ENCODE data around the gene MED25. TPM values are rescaled to one million over a fixed set of nuclear protein-coding genes. Genes with fewer than 3 reads are reported as not detected.

MED25 gene
- polyA plus RNA-seq, 3 donors: 70.0 to 77.3 (median 75.0) TPM

DNA sequence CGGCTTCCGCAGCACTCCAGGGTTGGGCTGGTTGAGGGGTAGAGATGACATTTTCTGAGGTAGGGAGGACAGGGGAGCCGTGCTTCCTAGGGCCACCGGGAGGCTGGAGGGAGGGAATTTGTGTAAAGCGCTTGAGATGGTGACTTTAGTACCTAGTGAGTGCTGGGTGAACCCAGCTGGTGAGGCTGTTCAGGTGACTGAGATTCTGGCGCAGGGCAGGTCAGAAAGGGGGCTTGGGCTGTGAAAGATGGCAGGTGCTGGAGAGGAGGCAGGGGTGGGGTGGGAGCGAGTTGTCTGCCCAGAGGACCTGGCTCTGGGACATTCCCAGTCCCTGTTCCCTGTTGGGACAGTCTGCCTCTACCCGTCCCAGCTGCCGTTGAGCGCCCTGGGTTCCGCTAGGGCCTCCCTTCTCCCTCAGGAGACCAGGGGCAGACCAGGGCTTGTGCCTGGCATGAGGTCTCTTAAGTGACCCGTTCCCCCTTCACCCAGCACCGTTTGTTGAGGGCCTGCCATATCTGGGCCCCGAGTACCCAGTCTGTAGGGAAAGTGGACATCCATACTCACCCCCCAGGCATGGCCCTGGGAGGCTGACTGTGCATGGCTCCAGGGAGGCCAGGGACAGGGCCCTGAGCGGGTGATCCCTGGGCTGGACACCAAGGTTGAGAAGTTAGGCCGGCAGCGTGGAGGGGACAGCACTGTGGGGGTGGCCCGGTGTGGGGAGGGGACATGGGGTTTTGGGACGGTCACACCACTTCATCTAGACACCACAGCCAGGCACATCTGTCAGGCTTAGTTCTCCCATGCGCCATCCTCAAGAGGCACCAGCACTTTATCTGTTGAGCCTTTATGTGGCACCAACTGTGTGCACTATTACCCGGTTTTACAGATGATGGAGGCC, 37.8 kb downstream of the MED25 start:
- DNase-seq: no peak

DNA sequence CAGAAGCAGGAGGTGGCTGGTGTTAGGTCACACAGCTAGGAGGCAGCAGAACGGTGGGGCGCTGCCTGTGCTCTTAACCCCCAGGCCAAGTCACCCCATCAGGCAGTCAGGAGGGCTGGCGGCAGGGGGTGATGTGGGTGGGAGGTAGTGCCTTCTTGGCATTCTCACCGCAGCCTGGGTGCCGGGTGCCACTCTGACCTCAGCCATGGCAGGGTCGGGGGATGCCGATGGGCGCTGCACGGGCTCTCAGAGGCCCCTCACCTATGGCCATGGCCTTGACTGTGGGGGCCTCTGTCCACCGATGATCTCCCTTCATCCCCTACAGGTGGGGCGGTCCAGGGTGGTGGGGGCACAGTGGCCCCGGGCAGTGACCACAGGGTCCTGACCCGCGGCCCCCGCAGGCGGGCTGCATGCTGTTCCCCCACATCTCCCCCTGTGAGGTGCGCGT, 38.5 kb downstream of the MED25 start:
- DNase-seq: no peak

DNA sequence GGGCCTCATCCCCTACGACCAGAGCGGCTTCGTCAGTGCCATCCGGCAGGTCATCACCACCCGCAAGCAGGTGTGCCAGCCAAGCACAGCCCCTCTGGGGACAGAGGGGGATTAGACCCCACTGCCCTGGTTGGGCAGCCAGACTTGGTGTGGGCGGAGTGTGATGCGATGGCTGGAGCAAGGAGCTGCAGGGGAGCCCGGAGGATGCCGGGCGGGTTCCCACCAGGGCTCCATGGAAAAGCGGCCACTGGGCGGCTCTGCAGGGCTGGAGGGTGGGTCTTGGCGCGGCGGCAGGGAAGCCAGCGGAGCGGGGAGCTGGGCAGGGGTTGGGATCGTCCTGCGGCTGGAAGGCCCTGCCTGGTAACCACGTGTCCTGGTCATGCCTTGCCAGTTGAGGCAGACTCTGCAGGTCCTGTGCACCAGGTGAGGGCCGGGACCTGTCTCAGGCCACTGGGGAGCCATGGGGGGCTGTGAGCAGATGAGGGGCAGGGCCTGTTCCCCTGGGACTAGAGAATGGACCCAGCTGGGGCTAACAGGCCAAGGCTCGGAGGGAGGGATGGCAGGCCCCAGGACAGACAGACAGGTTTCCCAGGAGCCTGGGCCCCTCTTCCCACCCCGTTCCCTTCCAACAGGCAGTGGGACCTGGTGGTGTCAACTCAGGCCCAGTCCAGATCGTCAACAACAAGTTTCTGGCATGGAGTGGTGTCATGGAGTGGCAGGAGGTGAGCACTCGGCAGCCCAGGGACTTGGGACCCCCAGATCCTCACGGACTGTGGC, 39.2 kb downstream of the MED25 start:
- no peak for DNase-seq

DNA sequence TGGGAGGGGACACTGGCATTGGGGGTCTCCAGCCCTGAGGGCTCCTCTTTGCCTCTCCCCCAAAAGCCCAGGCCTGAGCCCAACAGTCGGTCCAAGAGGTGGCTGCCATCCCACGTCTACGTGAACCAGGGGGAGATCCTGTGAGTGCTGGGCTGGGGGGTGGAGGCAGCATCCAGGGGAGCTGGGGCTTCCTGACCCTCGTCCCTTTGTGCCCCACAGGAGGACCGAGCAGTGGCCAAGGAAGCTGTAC, 39.7 kb downstream of the MED25 start:
- DNase-seq: no peak

DNA sequence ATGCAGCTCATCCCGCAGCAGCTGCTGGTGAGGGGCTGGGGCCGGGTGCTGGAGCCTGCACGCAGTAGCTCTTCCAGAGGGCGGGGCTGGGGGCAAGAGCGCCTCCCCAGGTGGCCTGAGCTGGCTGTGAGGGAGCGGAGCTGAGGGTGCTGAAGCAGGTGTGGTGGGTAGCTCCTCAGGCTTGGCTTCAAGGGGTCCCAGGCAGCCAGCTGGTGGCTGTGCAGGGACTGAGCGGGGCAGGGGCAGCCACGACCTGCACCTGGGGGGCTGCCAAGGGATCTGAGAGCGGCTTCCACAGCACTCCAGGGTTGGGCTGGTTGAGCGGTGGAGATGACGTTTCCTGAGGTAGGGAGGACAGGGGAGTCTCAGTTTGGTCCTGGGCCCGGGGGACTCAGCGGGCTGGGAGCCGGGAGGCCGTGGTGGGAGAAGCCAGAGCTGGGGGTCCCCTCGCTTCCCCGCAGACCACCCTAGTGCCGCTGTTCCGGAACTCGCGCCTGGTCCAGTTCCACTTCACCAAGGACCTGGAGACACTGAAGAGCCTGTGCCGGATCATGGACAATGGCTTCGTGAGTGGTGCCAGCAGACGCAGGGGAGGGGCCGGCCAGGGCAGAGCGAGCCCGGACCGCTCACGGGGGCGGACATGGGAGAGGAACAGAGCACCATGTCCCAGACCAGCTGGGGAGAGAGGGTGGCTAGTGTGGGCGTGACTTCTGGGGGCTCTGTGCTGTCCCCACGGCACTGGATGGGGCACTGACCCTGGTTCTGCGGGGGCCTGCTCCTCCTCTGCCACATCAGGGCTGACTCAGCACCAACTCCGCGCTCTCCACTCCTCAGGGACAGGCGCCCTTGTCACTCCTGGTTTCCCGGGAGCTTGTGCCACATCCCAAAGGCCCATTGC, 40.2 kb downstream of the MED25 start:
- no peak for DNase-seq

DNA sequence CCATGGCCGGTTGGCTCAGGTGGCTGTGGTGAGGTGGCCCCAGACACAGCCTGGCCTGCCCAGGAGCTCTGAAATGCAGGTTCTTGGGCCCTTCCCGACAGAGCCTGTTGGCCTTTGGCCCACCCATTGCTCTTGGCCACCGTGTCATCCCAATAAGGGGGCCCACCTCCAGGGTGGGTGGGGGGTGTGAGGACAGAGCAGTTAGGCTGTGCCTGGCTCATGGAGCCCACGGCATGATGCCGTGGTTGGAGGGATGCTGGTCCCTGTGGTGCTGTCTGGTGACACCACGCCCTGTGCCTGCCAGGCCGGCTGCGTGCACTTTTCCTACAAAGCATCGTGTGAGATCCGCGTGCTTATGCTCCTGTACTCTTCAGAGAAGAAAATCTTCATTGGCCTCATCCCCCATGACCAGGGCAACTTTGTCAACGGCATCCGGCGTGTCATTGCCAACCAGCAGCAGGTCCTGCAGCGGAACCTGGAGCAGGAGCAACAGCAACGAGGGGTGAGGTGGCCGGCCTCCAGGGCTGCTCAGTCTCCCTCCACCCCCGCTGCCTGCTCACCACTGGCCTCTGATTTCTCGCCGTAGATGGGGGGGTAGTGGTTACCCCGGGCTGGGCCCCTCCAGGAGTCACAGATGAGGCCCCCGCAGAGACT, 41.7 kb downstream of the MED25 start:
- no peak for DNase-seq

DNA sequence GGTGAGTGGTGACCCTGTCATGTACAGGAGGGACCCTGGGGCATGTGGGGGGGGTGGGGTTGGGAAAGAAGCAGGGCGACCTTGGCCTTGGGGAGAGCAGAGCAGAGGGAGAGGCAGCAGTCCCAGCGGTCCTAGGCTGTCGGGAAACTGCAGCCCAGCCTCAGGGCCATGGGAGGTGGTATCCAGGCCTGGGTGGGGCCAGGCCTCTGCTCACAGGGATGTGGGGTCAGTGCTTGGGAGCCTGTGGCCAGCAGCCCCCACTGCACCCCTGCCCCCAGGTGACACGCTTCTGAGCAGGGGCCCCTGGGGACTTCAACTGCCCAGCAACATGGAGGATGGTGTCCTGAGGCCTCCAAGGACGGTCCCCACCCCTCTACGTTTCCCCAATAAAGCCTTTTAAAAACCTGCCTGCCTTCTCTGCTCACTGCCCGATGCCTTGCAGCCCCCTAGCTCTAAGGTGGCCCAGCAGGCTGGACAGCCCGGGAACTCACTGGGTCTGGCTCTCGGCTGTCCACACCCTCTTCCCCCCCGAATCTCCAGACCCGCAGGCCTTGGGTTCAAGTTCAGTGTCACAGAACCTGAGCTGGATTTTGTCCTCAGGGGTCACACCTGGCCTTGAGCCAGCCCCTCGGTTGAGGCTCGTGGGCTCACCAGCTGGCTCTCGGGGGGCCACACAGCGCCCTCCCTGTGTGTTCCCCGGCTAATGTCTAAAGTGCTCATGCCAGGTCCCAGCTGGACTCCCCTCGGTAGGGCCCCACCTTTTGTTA, 42.4 kb downstream of the MED25 start:
- DNase-seq: no peak

DNA sequence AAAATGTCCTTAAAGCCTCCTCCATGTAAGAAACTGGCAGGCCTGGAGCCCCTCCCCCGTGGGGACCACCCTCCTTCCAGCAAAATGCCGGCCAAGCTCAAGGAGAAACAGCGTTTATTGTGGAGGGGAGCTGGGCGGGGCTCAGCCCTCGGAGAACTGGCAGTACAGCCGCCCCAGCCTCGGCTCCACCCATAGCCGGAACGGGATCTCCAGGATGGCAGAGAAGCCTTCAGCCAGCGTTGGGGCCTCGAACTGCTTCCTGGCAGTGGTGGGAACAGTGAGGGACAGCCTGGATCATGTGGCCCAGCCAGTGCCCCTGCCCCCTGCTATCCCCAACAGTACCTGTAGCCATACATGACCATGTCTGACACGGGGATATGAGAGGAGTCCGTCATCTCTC, 43.0 kb downstream of the MED25 start:
- DNase-seq: no peak

DNA sequence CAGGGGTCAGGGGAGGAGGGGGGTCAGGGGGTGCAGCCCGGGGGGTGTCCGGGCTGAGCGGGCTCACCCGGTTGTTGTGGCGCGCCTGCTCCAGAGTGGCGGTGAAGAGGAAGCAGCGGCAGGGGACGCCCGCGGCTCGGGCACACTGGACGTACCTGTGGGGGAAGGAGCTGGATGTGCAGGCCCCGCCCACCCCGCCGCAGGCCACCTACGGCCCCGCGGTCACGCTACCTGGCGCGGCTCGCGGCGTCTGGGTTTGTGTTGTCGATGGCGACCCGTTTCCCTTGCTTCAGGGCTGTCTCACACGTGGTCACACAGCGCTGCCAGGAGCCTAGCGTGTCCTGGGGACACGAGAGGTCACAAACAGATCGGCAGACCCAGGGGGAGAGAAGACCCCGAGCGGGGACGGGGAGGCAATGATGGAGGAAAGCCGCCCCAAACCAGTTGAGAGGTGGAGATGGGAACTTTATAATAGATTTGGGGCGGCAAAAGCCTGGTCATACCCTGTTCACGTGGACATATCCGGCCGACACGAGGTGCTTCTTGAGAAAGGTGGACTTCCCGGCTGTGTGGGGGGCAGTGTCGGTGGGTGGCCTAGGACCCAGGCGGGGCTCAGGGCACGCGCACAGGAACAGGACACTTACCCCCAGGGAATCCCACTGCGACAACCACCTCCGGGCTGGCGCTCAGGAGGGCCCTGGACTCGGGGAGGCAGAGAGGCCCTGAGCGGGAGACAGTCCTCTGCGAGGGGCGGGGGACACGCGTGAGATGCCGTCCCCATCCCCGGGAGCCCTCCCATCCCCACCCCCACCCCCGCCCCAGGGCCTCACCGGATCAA, 43.7 kb downstream of the MED25 start:
- DNase-seq: no peak

DNA sequence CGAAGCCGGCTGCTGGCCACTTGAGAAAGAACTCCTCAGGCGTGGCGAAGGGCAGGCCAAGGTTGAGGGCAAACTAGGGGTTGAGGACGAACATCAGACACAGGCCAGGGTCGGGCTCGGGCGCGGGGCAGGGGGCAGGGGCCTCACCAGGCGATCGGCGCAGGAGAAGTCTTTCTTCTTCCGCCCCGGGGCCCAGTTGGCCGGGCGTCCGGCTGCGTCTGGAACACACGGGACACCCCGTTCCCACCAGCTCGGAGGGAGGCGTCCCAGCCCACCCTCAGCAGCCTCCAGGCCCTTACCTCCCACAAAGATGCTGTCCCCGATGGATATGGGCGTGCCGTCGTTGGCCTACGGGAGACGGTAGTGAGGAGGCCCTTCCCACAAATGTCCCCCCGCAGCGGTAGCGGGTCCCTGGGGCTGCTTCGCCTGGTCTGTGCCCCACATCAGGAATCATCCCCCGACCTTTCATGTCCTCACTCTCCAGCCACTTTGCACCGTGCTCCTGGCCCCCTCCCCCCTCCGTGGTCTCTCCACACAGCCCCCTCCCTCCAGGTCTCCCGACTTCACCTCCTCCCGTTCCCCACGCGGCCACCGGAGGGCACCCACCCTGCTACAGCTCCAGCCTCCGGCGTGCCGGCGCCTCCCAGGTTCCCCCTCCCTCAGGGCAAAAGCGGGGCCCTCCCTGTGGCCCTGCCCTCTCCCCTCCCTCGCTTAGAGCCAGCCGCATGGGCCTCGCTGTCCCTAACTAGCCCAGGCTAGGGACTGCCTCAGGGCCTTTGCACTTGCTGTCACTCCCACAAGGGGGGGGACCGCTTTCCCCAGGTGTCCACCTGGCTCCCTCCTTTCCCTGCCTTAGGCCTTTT, 44.5 kb downstream of the MED25 start:
- DNase-seq: no peak

DNA sequence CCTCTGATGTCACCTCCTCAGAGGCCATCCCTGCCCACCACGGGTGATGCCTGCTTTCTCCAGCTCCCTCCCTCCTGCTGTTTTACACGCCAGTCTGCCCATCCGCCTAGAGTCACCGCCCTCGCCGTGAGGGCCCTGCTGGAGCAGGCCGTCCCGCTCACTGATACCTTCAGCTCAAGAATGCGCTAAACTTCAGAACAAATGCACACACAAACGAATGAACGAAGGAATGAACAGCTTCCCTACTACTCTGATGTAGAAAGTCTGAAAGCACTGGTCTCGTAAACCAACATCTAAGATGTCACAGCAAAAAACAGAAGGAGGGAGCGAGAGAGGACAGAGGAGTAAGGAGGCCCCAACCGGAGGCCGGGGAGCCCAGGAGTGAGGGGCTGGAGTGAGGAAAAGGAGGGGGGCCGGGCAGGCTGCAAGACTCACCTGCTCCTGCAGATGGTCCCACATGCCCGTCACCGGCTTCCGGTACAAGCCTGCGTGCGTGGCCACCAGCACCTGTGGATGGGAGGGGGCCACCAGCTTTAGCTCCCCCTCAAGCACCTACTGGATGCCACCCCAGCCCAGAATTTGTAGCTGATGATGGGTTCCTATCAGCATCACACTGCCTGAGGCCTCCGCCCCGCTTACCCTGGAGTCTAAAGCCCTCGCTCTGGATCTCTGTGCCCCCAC, 45.3 kb downstream of the MED25 start:
- no peak for DNase-seq

DNA sequence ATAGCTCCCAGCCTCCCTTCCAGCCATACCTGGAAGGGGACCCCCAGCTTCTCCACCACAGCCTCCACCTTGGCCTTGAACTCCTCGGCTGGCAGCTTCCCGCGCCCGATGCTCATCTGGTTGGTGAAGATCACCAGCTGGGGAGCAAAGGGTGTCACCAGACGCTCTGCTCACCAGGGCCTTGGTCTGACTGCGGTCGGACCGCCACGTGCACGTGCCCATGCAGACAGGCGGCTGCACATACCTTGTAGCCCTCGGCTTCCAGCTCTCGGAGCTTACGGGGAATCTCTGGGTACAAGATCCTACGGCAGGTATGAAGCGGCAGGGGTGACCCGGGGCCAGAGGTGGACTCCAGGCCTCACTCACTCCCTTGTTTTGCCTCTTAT, 45.8 kb downstream of the MED25 start:
- no peak for DNase-seq

DNA sequence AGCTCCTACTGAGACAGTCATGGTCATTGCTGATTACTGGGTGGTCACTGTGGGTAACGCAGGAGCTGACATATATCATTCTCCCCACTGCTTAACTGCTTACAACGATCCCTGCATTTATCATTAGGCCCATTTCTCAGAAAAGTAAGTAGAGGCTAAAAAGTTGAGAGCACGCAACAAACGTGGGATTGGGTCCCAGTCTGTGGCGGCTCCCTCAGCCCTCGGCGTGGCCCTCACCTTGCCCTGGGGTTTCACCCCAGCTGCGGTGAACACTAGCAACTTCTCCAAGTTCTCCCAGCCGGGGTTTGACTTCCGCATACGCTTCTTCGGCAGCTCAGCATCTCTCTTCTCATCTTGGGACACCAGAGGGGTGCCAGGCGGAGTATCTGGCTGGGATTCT, 46.8 kb downstream of the MED25 start:
- no peak for DNase-seq

DNA sequence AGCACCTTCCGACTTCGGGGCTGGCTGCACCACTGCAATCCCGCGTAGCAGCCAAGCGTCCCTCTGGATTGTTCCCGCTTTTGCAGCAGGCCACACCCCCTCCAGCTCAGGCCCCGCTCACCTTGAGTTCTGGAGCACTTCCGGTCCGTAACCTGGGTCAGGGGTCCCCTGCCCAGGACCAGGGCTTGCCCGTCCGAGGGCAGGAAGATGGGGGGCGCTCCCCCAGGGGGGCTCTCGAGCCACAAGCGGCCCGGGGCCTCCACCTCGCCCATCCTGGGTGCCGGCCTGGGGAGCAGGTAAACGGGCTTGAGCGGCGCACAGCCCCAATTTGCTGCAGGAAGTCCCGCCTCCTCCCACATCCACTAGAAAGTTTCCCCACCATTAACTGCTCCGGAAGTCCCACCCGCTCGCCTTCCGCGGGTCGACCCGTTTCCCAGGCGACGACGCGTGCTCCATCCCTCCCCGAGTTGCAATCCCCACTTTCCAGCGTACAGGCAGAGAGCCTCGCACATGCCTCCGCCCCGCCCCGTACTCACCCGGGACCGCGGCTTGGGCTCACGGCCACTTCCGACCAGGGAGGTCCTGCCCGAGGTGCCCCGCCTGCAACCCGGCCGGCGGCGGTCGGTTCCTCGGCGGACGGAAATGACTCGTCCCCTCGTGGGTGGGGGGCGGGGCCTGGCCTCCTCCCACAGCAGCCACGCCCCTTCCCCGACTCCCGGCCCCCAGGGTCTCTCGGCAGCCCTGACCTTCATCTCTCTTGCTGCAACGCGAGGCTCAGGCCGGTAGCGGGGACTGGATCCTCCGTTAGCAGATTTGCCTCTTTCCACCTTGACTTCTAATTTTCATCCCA, 49.1 kb downstream of the MED25 start, which contains the start of gene PNKP:
Gene PNKP, minus strand, starts transcription at position 644 of the 850 bp plus-strand sequence. Its CDS starts 372 bp downstream, at position 272.
- DNase-seq: peak; percentile 92

DNA sequence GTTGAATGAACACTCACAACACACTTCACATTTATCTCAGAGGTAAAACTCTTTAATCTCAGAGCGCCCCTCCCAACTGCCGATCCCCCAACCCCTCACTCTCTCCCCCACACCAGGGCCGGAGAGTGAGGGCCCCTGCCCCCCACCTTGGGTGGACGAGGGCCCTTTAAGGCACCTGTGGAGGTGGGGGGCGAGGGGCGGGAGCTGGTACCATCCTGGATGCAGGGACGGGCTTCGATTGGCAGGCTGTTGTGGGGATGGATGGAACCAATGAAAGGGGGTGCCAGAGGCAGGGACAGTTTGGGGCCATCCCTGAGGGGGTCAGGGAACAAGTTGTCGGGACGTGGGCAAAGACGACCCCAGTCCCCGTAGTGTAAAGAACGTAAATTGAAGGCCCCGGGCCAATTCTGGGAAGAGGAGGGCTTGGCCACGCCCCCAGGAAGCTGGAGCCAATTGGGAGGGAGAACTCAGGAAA, 51.0 kb downstream of the MED25 start:
- DNase-seq: no peak

DNA sequence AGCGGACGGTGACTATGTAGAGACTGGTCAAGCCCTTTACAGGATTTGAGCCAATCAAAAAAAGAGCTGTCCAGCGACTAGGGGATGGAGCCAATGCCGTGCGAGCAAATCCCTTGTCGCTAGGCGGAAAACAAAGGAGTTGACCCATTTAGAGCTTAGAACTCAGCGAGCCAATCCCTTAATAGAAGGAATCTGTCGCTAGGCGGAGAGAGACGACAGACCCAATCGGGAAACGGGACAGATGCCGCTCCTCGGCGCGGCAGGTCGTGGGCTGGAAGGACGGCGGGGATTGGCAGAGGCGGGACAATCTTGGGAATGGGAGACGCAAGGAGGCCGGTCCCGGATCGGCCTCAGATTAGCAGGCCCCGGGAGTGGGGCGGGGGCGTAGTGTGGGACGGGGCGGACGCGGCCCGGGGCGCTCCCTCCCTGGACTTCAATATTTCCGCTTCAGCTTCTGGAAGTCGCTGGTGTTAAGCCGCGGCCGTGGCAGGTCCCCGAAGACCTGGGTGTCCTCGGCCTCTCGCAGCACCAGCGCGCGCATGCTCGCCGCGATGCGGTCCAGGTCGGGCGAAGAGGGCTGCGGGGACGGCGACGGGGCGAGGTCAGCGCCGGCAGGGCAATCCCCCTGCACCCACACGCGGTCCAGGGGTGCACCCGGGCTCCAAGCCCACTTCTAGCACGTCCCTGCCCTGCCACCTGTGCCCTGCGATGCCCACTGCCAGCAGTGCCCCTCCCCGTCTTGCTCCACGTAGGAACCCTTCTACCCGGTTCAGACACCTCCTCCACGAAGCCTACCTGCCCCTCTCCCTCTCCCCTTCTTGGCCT, 51.6 kb downstream of the MED25 start:
- peak; percentile 100 for DNase-seq
